Activated naive CD8-positive, alpha-beta T cell treated with anti-CD3 and anti-CD28 coated beads, Interleukin-2, amount 50 U/mL, for 16 hours (primary cell): ENCODE results near the gene NEURL3.

ENCODE experiments used
- DNase-seq: peaks from one replicate; pipeline ENCODE4 v3.0.0-alpha.2; 2020; ENCODE audit warnings: low read depth, low spot score

NEURL3 gene

GRCh38 chr2:96540136-96540535, 35.0 kb upstream of the NEURL3 start:
- DNase-seq = no peak

GRCh38 chr2:96539215-96539920, 34.2 kb upstream of the NEURL3 start:
- DNase-seq = no peak

- DNase-seq = peak; percentile 79
Observed at GRCh38 chr2:96538487-96539214, 33.5 kb upstream of the NEURL3 start.

DNA sequence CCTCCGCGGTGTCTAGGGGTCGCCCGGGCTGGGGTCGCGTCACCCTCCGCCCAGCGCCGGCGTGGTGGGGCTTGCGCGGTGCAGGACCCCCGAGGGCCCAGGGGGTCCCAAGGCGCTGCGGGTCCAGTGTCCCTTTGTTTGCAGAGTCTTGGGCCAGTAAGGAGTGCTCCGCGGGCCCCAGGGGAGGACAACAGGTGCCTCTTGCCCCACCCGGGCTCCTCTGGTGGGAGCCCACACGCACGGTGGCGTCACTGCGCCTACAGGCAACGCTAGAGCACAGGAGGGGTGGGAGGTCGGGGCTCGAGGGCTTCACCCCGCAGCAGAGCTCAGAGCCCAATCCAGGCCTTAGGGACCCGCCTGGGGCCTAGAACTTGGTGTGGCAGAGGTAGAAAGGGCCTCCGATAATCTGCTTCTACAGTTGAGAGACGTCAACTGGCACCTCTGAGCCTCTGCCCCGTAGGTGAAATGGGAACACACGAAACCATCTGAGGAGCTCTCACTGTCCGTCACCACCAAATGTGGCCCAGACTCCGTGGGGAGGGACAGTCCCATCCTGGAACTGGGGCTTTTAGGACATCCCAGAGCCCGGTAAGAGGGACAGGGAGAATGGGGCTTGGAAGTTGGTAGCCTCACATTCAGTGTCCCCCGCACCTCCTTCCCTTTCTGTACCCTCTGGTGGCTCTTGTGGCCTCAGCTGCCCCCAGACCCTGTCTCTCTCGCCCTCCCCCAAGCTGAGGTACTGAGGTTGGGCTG, 32.8 kb upstream of the NEURL3 start:
- DNase-seq = no peak

GRCh38 chr2:96537066-96537733, 32.0 kb upstream of the NEURL3 start:
- peak; percentile 71 for DNase-seq

- DNase-seq = peak; percentile 91
Observed at GRCh38 chr2:96536445-96537065, 31.4 kb upstream of the NEURL3 start, which contains the start of gene ARID5A. Gene ARID5A (plus strand): TSS chr2:96536752. CDS start chr2:96536827, 75 bp downstream.

DNA sequence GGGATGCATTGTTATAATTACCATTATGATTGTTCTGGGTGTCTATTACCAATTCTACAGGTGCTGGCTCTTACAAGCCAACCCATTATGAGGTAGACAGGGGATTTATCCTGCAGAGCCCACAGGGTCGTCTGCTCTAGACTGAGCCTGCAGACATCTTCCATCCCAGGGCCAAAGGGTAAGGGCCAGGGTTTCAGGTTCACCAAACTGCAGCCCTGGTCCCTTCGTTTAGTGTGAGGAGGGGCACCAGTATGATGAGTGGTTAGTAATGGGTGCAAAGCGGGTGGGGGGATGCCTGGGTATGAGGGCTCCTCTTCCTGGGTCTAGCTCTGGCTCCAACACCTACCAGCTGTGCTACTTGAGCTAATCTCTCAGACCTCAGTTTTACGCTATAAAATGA, 30.2 kb upstream of the NEURL3 start:
- DNase-seq = no peak

- no peak for DNase-seq
Observed at GRCh38 chr2:96534701-96535181, 29.6 kb upstream of the NEURL3 start.

DNA sequence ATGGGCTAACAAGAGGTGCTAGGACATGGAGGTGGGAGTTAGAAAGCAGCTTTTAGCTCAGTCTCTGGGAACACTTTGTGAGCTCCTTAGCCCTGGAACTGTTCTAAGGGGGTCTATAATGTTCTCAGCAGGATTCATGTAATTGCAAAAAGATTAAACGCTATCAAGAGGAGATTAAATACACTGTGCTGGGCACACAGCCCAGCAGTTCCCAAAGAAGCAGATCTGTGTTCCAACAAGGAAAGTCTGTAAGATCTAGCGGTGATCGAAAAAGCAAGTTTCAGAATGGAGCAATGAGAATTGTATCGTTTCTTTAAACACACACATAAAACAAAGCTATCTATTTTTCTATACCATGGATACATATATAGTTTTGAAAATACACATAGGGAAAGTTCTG, 29.0 kb upstream of the NEURL3 start:
- no peak for DNase-seq

GRCh38 chr2:96533292-96534073, 28.3 kb upstream of the NEURL3 start:
- DNase-seq = no peak

- no peak for DNase-seq
Observed at GRCh38 chr2:96532641-96533291, 27.6 kb upstream of the NEURL3 start.

DNA sequence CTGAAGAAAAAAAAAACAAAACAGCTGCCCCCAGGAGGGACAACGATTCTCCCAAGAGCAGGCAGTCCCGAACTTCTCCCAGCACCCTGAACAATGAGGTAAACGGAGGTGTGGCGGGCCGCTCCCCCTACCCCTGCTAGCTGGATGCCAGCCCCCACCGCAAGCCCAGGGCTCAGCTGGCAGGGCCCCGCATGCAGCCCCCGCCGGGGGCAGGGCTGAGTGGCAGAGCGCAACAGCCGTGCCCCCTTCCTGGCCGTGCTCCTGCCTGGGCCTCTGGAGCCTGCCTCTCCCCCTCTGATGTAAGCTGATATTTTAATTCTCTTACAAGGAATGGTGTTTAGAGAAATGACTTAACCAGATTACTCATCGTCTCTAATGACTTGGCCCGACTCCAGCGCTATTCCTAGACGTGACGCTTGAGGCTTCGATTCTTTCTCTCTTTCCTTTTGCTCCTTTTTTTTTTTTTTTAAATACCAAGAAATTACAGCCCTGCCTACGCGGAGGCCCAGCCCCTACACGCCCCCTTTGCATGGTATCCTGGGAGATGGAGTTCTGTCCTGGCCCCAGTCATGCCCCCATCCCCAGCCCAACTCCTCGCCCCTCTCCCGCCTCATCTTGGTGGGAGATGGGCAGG, 26.8 kb upstream of the NEURL3 start:
- DNase-seq = peak; percentile 81

DNA sequence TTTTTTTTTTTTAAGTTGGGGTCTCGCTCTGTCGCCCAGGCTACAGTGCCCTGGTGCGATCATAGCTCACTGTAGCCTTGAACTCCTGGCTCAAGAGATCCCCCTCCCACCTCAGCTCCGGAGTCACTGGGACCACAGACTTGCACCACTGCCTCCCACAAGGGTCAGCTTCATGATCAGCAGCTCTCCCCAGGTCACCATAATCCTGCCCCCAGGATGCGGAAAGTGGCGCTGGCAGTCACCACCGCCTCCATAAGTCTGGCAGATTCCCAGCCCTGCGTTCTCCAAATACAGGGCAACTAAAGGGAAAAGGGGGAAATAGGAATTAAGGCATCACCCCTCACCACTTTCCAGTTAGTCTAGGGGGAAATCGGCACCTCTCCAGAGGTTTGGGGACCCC, 26.2 kb upstream of the NEURL3 start:
- no peak for DNase-seq

DNA sequence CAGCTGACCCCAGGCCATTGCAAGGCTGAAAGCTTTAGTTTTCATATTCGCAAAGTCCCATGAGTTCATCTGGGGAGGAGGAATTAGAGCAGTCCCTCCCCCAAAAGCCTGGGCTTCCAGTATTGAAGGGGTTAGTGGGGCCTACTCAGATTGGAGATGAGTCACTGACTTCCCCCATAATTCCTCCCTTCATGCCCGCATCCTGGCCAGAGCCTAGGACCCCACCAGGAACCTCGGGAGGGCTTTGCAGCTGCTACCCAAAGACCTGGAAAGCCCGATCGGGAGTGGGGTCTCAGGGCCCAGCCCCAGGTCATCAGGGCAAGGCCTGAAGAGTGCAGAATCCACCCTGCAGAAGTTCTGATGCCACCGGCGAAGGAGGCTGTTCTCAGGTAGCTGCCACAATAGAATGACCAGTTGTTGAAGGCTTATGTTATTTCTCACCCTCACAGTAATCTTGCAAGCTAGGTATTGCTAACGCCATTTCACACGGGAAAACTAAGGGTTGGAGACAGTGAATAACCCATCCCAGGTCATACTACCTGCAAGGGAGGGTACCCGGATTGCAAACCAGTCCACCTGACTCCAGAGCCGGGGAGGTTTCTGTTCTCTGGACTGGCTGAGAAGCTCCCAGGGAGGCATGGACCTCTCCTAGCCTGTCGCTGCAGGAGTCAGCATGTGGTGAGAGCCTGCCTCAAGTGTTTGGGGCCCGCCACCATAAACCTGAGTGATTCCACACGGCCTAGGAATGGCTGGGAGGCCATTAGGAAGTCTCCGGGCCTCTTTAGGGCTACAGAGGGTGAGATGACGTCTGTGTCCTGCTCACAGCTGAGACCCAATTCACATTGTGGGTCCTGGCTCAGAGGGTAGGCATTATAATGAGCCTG, 25.6 kb upstream of the NEURL3 start:
- no peak for DNase-seq

- no peak for DNase-seq
Observed at GRCh38 chr2:96530144-96530430, 24.9 kb upstream of the NEURL3 start.

- DNase-seq = no peak
Observed at GRCh38 chr2:96529376-96530143, 24.4 kb upstream of the NEURL3 start.

GRCh38 chr2:96528700-96529375, 23.7 kb upstream of the NEURL3 start:
- no peak for DNase-seq
